Mesodermal cell (in vitro differentiated cells): ENCODE results near the gene PRR12.

Experiments
- H3K27ac ChIP-seq: 2 replicates; pipeline ENCODE4 v1.7.0; 2013; ENCODE audit warnings: mild to moderate bottlenecking, low read depth, low read length, moderate library complexity; ENCODE audit not compliant: severe bottlenecking
- H3K36me3 ChIP-seq: 2 replicates; pipeline ENCODE4 v1.7.1; 2013; ENCODE audit warnings: mild to moderate bottlenecking, low read length, moderate library complexity; ENCODE audit not compliant: control insufficient read depth, insufficient read depth
- H3K4me1 ChIP-seq: one replicate; pipeline ENCODE4 v1.7.1; 2013; ENCODE audit warnings: mild to moderate bottlenecking, low read length; ENCODE audit not compliant: insufficient read depth, control insufficient read depth, poor library complexity, severe bottlenecking
- H3K4me3 ChIP-seq: 2 replicates; pipeline ENCODE4 v1.7.0; 2013; ENCODE audit warnings: low read length, control low read depth, mild to moderate bottlenecking; ENCODE audit not compliant: insufficient read depth, poor library complexity, severe bottlenecking; ENCODE audit errors: extremely low read depth
- H3K9me3 ChIP-seq: 2 replicates; pipeline ENCODE4 v1.7.1; 2013; ENCODE audit warnings: mild to moderate bottlenecking, low read length, moderate library complexity; ENCODE audit not compliant: control insufficient read depth
- WGBS, 2 experiments: methylation state at CpG; one replicate each; pipeline ENCODE4 v1.1.5; 2013; ENCODE audit warnings: missing lambda C conversion rate in 2 of 2; ENCODE audit not compliant: insufficient coverage in 2 of 2; 5-methylcytosine and 5-hydroxymethylcytosine counted together

PRR12 gene

GRCh38 chr19:49579947-49580263 is 11.1 kb upstream of the PRR12 start:
- peak overlapping the region; percentile 78 for H3K4me3 ChIP-seq
- peaks cover 6% of the 10 kb centered on the region for H3K4me1 ChIP-seq
- H3K36me3 ChIP-seq: peaks cover 27% of the 10 kb centered on the region
- WGBS, 2 experiments: 0% methylated on average over 1 to 3 of the region's 8 CpGs
- H3K27ac ChIP-seq: peak overlapping the region; percentile 43
- H3K9me3 ChIP-seq: no peaks in the 10 kb centered on the region

GRCh38 chr19:49580264-49581006 is 10.5 kb upstream of the PRR12 start, which contains the start of gene NOSIP:
NOSIP (minus strand) TSS chr19:49580556; CDS start chr19:49560691, 19,865 bp downstream.
- Histone ChIP-seq H3K4me3 (peak within 1 kb of the TSS; percentile 78), H3K27ac (peak within 1 kb of the TSS; percentile 43), H3K36me3 (peaks cover 23% of the 10 kb centered on the region), H3K4me1 (peaks cover 10% of the 10 kb centered on the region), H3K9me3 (no peaks in the 10 kb centered on the region)
- 6 to 8% methylated on average over 26 of the region's 31 CpGs for whole genome bisulfite sequencing, 2 experiments

GRCh38 chr19:49581007-49581508 is 9.9 kb upstream of the PRR12 start, which contains the start of gene PRRG2:
PRRG2 (plus strand) TSS chr19:49581316; CDS start chr19:49583220, 1,904 bp downstream.
- peaks cover 10% of the 10 kb centered on the region for H3K4me1 ChIP-seq
- WGBS, 2 experiments: 74 to 76% methylated on average over 11 to 12 of the region's 15 CpGs
- H3K4me3 ChIP-seq: peak within 1 kb of the TSS; percentile 78
- peaks cover 17% of the 10 kb centered on the region for H3K36me3 ChIP-seq
- no peaks in the 10 kb centered on the region for H3K9me3 ChIP-seq
- peak within 1 kb of the TSS; percentile 43 for H3K27ac ChIP-seq

GRCh38 chr19:49583239-49583638 is 7.7 kb upstream of the PRR12 start:
- WGBS, 2 experiments: 43 to 67% methylated on average over 2 of the region's 2 CpGs
- H3K36me3 ChIP-seq: peaks cover 1% of the 10 kb centered on the region
- no peak overlapping the region for H3K4me3 ChIP-seq
- no peaks in the 10 kb centered on the region for H3K9me3 ChIP-seq
- no peak overlapping the region for H3K27ac ChIP-seq
- H3K4me1 ChIP-seq: peaks cover 10% of the 10 kb centered on the region

GRCh38 chr19:49585023-49585422 is 6.0 kb upstream of the PRR12 start:
- Histone ChIP-seq H3K9me3 (no peaks in the 10 kb centered on the region), H3K4me1 (peaks cover 4% of the 10 kb centered on the region), H3K4me3 (no peak overlapping the region), H3K27ac (no peak overlapping the region), H3K36me3 (no peaks in the 10 kb centered on the region)
- WGBS, 2 experiments: 63 to 70% methylated on average over 6 to 7 of the region's 8 CpGs

- 93% methylated on average over 6 of the region's 8 CpGs for WGBS, 2 experiments
- Histone ChIP-seq H3K9me3 (no peaks in the 10 kb centered on the region), H3K27ac (no peak overlapping the region), H3K4me3 (no peak overlapping the region), H3K36me3 (no peaks in the 10 kb centered on the region), H3K4me1 (peaks cover 4% of the 10 kb centered on the region)
Observed at GRCh38 chr19:49587227-49587626, 3.8 kb upstream of the PRR12 start.

- Histone ChIP-seq H3K9me3 (no peaks in the 10 kb centered on the region), H3K36me3 (peaks cover under 1% of the 10 kb centered on the region), H3K4me1 (peaks cover 4% of the 10 kb centered on the region), H3K27ac (no peak overlapping the region), H3K4me3 (no peak overlapping the region)
- 94% methylated on average over 12 to 14 of the region's 18 CpGs for WGBS, 2 experiments
Observed at GRCh38 chr19:49588365-49589122, 2.4 kb upstream of the PRR12 start.

GRCh38 chr19:49589502-49589905 is 1.5 kb upstream of the PRR12 start:
- Histone ChIP-seq H3K36me3 (peaks cover 10% of the 10 kb centered on the region), H3K9me3 (no peaks in the 10 kb centered on the region), H3K4me3 (no peak overlapping the region), H3K4me1 (peaks cover 9% of the 10 kb centered on the region), H3K27ac (no peak overlapping the region)
- 55 to 81% methylated on average over 2 to 3 of the region's 5 CpGs for WGBS, 2 experiments

- WGBS, 2 experiments: 1% methylated on average over 43 to 46 of the region's 58 CpGs
- Histone ChIP-seq H3K4me1 (peaks cover 5% of the 10 kb centered on the region), H3K9me3 (no peaks in the 10 kb centered on the region), H3K27ac (peak overlapping the region; percentile 86), H3K36me3 (peaks cover 15% of the 10 kb centered on the region), H3K4me3 (peak overlapping the region; percentile 93)
Observed at GRCh38 chr19:49590071-49590970, 661 bp upstream of the PRR12 start.
